ENCODE results near the gene CPSF7.

The CPSF7 gene

DNA sequence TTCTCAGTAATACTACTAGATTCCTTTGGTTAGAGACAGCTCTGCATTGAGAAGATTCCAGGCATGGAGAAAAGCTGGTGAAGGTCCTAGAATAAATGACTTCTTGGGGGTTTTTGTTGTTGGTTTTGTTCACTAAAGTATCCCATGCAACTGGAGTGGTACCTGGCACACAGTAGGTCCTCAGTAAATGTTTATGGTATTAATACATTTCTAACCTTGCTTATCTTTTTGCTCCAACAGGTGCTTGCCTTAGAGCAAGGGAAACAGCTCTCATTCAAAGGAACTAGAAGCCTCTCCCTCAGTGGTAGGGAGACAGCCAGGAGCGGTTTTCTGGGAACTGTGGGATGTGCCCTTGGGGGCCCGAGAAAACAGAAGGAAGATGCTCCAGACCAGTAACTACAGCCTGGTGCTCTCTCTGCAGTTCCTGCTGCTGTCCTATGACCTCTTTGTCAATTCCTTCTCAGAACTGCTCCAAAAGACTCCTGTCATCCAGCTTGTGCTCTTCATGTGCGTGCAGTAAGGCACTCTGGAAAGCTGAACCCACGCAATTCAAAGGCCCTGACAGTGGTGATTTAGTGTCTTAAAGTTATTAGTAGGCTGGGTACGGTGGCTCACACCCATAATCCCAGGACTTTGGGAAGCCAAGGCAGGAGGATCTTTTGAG is 65.6 kb downstream of the CPSF7 start:
- no peak for DNase-seq (ENCODE audit: low spot score)
- H3K4me3 ChIP-seq: no peak overlapping the region
- H3K27ac ChIP-seq: no peak overlapping the region
- TF ChIP-seq, protein P1, sequence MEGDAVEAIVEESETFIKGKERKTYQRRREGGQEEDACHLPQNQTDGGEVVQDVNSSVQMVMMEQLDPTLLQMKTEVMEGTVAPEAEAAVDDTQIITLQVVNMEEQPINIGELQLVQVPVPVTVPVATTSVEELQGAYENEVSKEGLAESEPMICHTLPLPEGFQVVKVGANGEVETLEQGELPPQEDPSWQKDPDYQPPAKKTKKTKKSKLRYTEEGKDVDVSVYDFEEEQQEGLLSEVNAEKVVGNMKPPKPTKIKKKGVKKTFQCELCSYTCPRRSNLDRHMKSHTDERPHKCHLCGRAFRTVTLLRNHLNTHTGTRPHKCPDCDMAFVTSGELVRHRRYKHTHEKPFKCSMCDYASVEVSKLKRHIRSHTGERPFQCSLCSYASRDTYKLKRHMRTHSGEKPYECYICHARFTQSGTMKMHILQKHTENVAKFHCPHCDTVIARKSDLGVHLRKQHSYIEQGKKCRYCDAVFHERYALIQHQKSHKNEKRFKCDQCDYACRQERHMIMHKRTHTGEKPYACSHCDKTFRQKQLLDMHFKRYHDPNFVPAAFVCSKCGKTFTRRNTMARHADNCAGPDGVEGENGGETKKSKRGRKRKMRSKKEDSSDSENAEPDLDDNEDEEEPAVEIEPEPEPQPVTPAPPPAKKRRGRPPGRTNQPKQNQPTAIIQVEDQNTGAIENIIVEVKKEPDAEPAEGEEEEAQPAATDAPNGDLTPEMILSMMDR (IDR thresholded peaks at IDR 0.05): no peak

DNA sequence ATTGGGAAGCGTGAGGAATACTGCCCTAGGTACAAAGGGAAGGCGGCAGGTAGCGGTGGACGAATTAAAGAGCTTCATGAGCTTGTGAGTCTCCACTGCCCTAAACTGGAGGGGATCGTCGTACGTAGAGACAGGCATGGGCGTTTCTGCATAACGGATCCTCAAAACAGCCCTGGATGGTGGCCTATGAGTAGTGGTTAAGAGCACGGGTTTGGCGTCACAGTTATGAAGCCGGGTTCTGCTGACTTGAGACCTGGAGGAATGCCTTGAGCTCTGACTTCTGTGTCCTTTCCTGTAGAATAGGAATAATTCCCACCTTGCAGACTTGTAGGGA is 67.3 kb downstream of the CPSF7 start:
- TF ChIP-seq, protein P1 (IDR thresholded peaks at IDR 0.05): no peak
- Histone ChIP-seq H3K4me3 (peak overlapping the region; percentile 82), H3K27ac (peak overlapping the region; percentile 91 to 96)
- peak; percentile 75 for DNase-seq (ENCODE audit: low spot score)

DNA sequence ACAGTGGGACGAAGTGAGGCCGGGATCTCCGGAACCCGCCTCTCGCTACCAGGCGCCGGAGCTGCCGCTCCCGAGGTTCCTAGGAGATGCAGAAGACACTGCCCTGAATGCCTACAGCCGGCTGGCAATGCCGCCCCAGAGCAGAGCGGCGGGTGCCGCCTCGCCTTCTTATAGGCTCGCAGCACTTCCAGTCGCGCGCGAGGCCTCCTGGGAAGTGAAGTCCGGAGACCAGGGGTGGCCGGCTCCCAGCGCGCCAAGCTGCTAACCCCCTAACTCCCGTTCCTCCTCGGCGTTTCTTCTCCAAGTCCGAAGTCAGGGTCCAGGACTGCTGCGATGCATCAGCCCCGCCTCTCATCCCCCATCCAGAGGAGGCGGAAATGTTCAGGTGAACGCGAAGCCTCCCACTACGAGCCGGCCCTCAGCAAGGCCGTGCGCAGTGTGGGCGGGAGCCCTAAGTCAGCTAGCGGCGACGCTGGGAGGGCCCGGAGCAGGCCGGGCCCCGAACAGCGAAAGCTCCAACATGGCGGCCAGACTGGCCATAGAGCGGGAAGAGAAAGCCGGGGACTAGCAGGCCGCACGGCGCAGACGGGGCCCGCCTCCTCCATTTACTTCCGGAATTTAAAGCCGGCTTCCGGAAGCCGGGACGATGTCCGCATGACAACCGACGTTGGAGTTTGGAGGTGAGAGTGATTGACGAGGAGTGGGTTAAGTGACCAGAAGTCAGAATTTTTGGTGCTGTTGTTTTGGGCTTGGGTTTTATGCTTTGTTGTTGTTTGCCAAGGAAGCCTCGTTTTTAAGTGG is 67.8 kb downstream of the CPSF7 start, which contains the start of the genes CYB561A3 and TMEM138:
Gene CYB561A3, minus strand, starts transcription at position 142 of the 801 bp plus-strand sequence. CDS start 5,169 bp downstream, outside the sequence.
Gene TMEM138, plus strand, starts transcription at position 634 of the 801 bp plus-strand sequence. CDS start 2,017 bp downstream, outside the sequence.
- TF ChIP-seq, protein P1 (IDR thresholded peaks at IDR 0.05): no peak
- Histone ChIP-seq H3K4me3 (peak within 1 kb of the TSS; percentile 82), H3K27ac (peak within 1 kb of the TSS; percentile 91 to 96)
- peak; percentile 94 for DNase-seq (ENCODE audit: low spot score)

DNA sequence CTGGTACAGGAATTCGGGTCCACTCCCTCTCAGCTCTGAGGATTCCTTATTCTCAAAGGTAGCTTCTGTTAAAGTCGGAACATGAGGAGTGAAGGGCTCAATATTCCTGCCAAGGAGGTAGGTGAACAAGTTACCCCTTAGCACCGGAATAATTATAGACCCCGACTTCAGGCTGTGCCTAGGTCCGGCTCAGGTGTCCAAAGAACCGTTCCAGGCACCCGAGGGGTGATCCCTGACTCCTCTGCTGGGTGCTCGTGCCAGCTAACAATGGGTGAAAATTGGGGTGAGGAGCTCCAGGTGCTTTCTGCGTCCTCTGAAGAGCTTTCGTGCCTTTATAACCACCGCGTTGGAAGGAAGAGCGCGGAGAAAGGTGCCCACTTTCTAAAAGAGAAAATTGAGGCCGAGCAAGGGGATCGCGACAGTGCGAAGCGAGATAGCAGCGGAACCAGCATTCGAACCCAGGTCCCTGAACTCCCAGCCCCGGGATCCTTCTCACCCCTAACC is 68.5 kb downstream of the CPSF7 start:
- DNase-seq (ENCODE audit: low spot score): no peak

DNA sequence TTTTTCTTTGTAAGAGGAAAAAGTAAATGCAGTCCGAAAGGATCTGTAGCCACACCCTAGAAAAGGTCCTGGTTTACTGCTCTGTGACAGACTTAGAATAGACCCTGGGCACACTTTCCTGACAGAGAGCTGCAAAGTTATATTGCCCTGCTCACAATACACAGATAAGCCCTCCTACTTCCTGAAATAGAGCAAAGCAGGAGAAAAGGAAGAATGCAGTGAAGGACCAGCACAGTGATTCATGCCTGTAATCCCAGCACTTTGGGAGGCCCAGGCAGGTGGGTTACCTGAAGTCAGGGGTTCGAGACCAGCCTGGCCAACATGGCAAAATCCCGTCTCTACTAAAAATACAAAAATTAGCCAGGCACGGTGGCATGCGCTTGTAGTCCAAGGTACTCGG is 70.3 kb downstream of the CPSF7 start:
- DNase-seq (ENCODE audit: low spot score): no peak
- Histone ChIP-seq H3K27ac (no peak overlapping the region), H3K4me3 (no peak overlapping the region)
- TF ChIP-seq, protein P1 (IDR thresholded peaks at IDR 0.05): no peak

More for the DNA sequence above, 68.5 kb downstream of the CPSF7 start:
- peak overlapping the region; percentile 82 for H3K4me3 ChIP-seq
- H3K27ac ChIP-seq: peak overlapping the region; percentile 91 to 96
- TF ChIP-seq, protein P1 (IDR thresholded peaks at IDR 0.05): no peak

DNA sequence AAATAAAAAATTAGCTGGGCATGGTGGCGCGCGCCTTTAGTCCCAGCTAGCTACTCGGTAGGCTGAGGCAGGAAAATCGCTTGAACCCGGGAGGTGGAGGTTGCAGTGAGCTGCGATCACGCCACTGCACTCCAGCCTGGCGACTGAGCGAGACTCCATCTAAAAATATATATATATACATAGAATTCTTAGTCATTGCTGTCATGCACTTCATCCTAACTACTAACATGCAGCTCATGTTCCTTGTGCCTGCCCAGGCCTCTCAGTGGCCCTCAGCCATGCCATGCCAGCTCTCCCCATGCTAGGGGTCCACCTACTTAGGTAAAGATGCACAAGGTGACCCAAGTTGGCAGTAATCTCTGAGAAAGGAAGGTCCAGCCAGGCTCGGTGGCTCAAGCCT is 71.2 kb downstream of the CPSF7 start:
- H3K27ac ChIP-seq: no peak overlapping the region
- no peak overlapping the region for H3K4me3 ChIP-seq
- TF ChIP-seq, protein P1 (IDR thresholded peaks at IDR 0.05): no peak
- DNase-seq (ENCODE audit: low spot score): no peak

Data from coronary artery (tissue), 2 donors.